HEK293 (cell line): ENCODE measurements around the gene SLC25A12.

Experiments
- BCL11A ChIP-seq: fragments of 450-650 bp; formaldehyde crosslinking; IDR thresholded peaks from 2 replicates; pipeline ENCODE4 v1.5.1; 2016; ENCODE audit warnings: low read depth, missing biosample characterization, missing genetic modification characterization
- BCL11B ChIP-seq: fragments of 450-650 bp; formaldehyde crosslinking; IDR thresholded peaks from 2 replicates; pipeline ENCODE4 v1.5.1; 2016; ENCODE audit warnings: low read depth, missing biosample characterization, missing genetic modification characterization
- HIC1 ChIP-seq: fragments of 450-650 bp; formaldehyde crosslinking; IDR thresholded peaks from 2 replicates; pipeline ENCODE4 v1.5.1; 2016; ENCODE audit warnings: missing biosample characterization, missing genetic modification characterization
- MEIS1 ChIP-seq: sonication (generic); formaldehyde crosslinking; IDR thresholded peaks from 2 replicates; pipeline ENCODE4 v1.8.1; 2022; ENCODE audit warnings: missing genetic modification reagents, mild to moderate bottlenecking, borderline replicate concordance
- ZBTB20 ChIP-seq: fragments of 450-650 bp; formaldehyde crosslinking; IDR thresholded peaks from 2 replicates; pipeline ENCODE4 v1.5.1; 2016; ENCODE audit warnings: missing biosample characterization, missing genetic modification characterization
- ZBTB21 ChIP-seq: fragments of 450-650 bp; formaldehyde crosslinking; IDR thresholded peaks from 2 replicates; pipeline ENCODE4 v1.5.1; 2017; ENCODE audit warnings: missing biosample characterization, missing genetic modification characterization
- ZBTB49 ChIP-seq: fragments of 450-650 bp; formaldehyde crosslinking; IDR thresholded peaks from 2 replicates; pipeline ENCODE4 v1.5.1; 2016; ENCODE audit warnings: missing biosample characterization, missing genetic modification characterization, low read depth
- ZBTB6 ChIP-seq: fragments of 450-650 bp; formaldehyde crosslinking; IDR thresholded peaks from 2 replicates; pipeline ENCODE4 v1.5.1; 2017; ENCODE audit warnings: missing biosample characterization, missing genetic modification characterization
- ZEB2 ChIP-seq: fragments of 450-650 bp; formaldehyde crosslinking; IDR thresholded peaks from 2 replicates; pipeline ENCODE4 v1.5.1; 2016; ENCODE audit warnings: missing biosample characterization, missing genetic modification characterization
- ZNF132 ChIP-seq: fragments of 450-650 bp; formaldehyde crosslinking; IDR thresholded peaks from 2 replicates; pipeline ENCODE4 v1.5.1; 2017; ENCODE audit warnings: missing biosample characterization, missing genetic modification characterization, borderline replicate concordance
- ZNF133 ChIP-seq: fragments of 450-650 bp; formaldehyde crosslinking; IDR thresholded peaks from 2 replicates; pipeline ENCODE4 v1.5.1; 2016; ENCODE audit warnings: missing biosample characterization, missing genetic modification characterization
- ZNF211 ChIP-seq: fragments of 450-650 bp; formaldehyde crosslinking; IDR thresholded peaks from 2 replicates; pipeline ENCODE4 v1.5.1; 2016; ENCODE audit warnings: low read depth, missing biosample characterization, missing genetic modification characterization
- ZNF214 ChIP-seq: fragments of 450-650 bp; formaldehyde crosslinking; IDR thresholded peaks from 2 replicates; pipeline ENCODE4 v1.5.1; 2017; ENCODE audit warnings: missing biosample characterization, mild to moderate bottlenecking, missing genetic modification characterization, borderline replicate concordance
- ZNF221 ChIP-seq: fragments of 450-650 bp; formaldehyde crosslinking; IDR thresholded peaks from 2 replicates; pipeline ENCODE4 v1.5.1; 2017; ENCODE audit warnings: missing biosample characterization, missing genetic modification characterization, borderline replicate concordance
- ZNF248 ChIP-seq: fragments of 450-650 bp; formaldehyde crosslinking; IDR thresholded peaks from 2 replicates; pipeline ENCODE4 v1.5.1; 2017; ENCODE audit warnings: missing biosample characterization, missing genetic modification characterization
- ZNF266 ChIP-seq: fragments of 450-650 bp; formaldehyde crosslinking; IDR thresholded peaks from 2 replicates; pipeline ENCODE4 v1.5.1; 2016; ENCODE audit warnings: missing biosample characterization, missing genetic modification characterization, low read depth
- ZNF362 ChIP-seq: fragments of 450-650 bp; formaldehyde crosslinking; IDR thresholded peaks from 2 replicates; pipeline ENCODE4 v1.5.1; 2016; ENCODE audit warnings: missing biosample characterization, missing genetic modification characterization
- ZNF391 ChIP-seq: fragments of 450-650 bp; formaldehyde crosslinking; IDR thresholded peaks from 2 replicates; pipeline ENCODE4 v1.5.1; 2016; ENCODE audit warnings: low read depth, missing biosample characterization, missing genetic modification characterization, borderline replicate concordance
- ZNF48 ChIP-seq: fragments of 450-650 bp; formaldehyde crosslinking; IDR thresholded peaks from 2 replicates; pipeline ENCODE4 v1.5.1; 2016; ENCODE audit warnings: missing biosample characterization, missing genetic modification characterization
- ZNF501 ChIP-seq: fragments of 450-650 bp; formaldehyde crosslinking; IDR thresholded peaks from 2 replicates; pipeline ENCODE4 v1.5.1; 2016; ENCODE audit warnings: missing biosample characterization, missing genetic modification characterization
- ZNF530 ChIP-seq: fragments of 450-650 bp; formaldehyde crosslinking; IDR thresholded peaks from 2 replicates; pipeline ENCODE4 v1.5.1; 2016; ENCODE audit warnings: low read depth, missing biosample characterization, missing genetic modification characterization
- ZNF610 ChIP-seq: fragments of 450-650 bp; formaldehyde crosslinking; IDR thresholded peaks from 2 replicates; pipeline ENCODE4 v1.5.1; 2016; ENCODE audit warnings: missing biosample characterization, missing genetic modification characterization, borderline replicate concordance
- ZNF621 ChIP-seq: fragments of 450-650 bp; formaldehyde crosslinking; IDR thresholded peaks from 2 replicates; pipeline ENCODE4 v1.5.1; 2017; ENCODE audit warnings: missing biosample characterization, missing genetic modification characterization
- ZNF624 ChIP-seq: fragments of 450-650 bp; formaldehyde crosslinking; IDR thresholded peaks from 2 replicates; pipeline ENCODE4 v1.5.1; 2017; ENCODE audit warnings: missing biosample characterization, missing genetic modification characterization
- ZNF660 ChIP-seq: fragments of 450-650 bp; IDR thresholded peaks from 2 replicates; pipeline ENCODE4 v1.5.1; 2018; ENCODE audit warnings: missing biosample characterization, mild to moderate bottlenecking, missing genetic modification characterization
- ZNF664 ChIP-seq: fragments of 450-650 bp; formaldehyde crosslinking; IDR thresholded peaks from 2 replicates; pipeline ENCODE4 v1.5.1; 2016; ENCODE audit warnings: missing biosample characterization, missing genetic modification characterization
- ZNF76 ChIP-seq: fragments of 450-650 bp; formaldehyde crosslinking; IDR thresholded peaks from 2 replicates; pipeline ENCODE4; 2016; ENCODE audit warnings: low read depth, missing biosample characterization, missing genetic modification characterization, borderline replicate concordance
- ZNF776 ChIP-seq: fragments of 450-650 bp; formaldehyde crosslinking; IDR thresholded peaks from 2 replicates; pipeline ENCODE4 v1.5.0; 2017; ENCODE audit warnings: missing biosample characterization, missing genetic modification characterization, borderline replicate concordance
- ZSCAN23 ChIP-seq: fragments of 450-650 bp; formaldehyde crosslinking; IDR thresholded peaks from 2 replicates; pipeline ENCODE4 v1.5.1; 2016; ENCODE audit warnings: missing biosample characterization, missing genetic modification characterization
- ZSCAN30 ChIP-seq: fragments of 450-650 bp; IDR thresholded peaks from 2 replicates; pipeline ENCODE4 v1.5.1; 2018; ENCODE audit warnings: missing biosample characterization, mild to moderate bottlenecking, missing genetic modification characterization, moderate library complexity
- ZSCAN4 ChIP-seq: fragments of 450-650 bp; formaldehyde crosslinking; IDR thresholded peaks from 2 replicates; pipeline ENCODE4 v1.5.1; 2017; ENCODE audit warnings: missing biosample characterization, missing genetic modification characterization
- ZXDB ChIP-seq: fragments of 450-650 bp; formaldehyde crosslinking; IDR thresholded peaks from 2 replicates; pipeline ENCODE4 v1.5.1; 2016; ENCODE audit warnings: missing biosample characterization, missing genetic modification characterization

Gene SLC25A12

GRCh38 chr2:171922230-171923022 is 28.4 kb upstream of the SLC25A12 start, which contains the start of gene HAT1 (continued):
- TF ChIP-seq ZBTB49 (tag by site-specific recombination) (no peak), ZSCAN30 (tag by site-specific recombination) (no peak), ZNF391 (no peak), MEIS1 (CRISPR knock-in tag) (no peak), ZSCAN4 (no peak; the same call in 1 of the 2 replicates), ZNF132 (tag by site-specific recombination) (no peak), ZNF362 (tag by site-specific recombination) (no peak), ZSCAN23 (tag by site-specific recombination) (no peak), BCL11B (tag by site-specific recombination) (peak; percentile 34; the same call in 1 of the 2 replicates), ZNF211 (tag by site-specific recombination) (no peak), ZNF621 (tag by site-specific recombination) (no peak), ZNF660 (tag by site-specific recombination) (peak; percentile 70), ZNF214 (tag by site-specific recombination) (no peak), ZNF530 (no peak), BCL11A (no peak), ZNF76 (tag by site-specific recombination) (peak; percentile 30; the same call in 1 of the 2 replicates), ZNF48 (tag by site-specific recombination) (no peak), ZNF248 (tag by site-specific recombination) (no peak), ZNF266 (no peak), ZNF624 (no peak), ZXDB (tag by site-specific recombination) (peak; percentile 57), ZNF133 (no peak), ZEB2 (peak; percentile 94), HIC1 (tag by site-specific recombination) (no peak), ZNF221 (tag by site-specific recombination) (0 out of 2 replicates have a peak, but pooled peaks have one; percentile 35), ZBTB20 (tag by site-specific recombination) (peak; percentile 27; the same call in 1 of the 2 replicates), ZBTB21 (peak; percentile 99), ZNF776 (tag by site-specific recombination) (no peak), ZNF501 (tag by site-specific recombination) (peak; percentile 78), ZNF664 (tag by site-specific recombination) (no peak), ZBTB6 (tag by site-specific recombination) (no peak), ZNF610 (tag by site-specific recombination) (0 out of 2 replicates have a peak, but pooled peaks have one; percentile 41)
